ENCODE measurements around the gene UMOD.

Gene UMOD

DNA sequence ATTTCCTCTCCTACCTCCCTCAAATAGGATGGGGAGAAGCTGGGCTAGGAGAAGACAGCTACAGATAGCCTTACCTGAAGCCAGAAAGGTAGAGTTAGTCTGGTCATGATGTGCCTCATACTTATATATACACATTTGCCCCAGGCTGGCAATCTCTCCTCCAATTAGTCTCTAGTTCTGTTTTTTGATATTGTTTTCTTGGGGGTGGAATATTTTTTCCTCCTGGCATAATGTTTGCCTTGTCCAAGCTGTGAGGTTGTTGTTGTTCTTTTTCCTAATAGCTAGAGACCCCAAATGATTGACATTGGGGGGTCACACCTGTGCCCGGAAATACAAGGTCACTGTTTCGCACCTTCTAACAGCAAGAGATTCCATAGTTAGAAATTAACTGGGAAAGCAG, at the start of gene UMOD:
TSS of gene UMOD (minus strand) at position 101 of the 400 bp plus-strand sequence. CDS start 1,978 bp downstream, outside the sequence.
- no peak for DNase-seq

- DNase-seq = no peak
These were observed 49.0 kb upstream of the UMOD start for GRCh38 chr16:20401475-20402016.

DNA sequence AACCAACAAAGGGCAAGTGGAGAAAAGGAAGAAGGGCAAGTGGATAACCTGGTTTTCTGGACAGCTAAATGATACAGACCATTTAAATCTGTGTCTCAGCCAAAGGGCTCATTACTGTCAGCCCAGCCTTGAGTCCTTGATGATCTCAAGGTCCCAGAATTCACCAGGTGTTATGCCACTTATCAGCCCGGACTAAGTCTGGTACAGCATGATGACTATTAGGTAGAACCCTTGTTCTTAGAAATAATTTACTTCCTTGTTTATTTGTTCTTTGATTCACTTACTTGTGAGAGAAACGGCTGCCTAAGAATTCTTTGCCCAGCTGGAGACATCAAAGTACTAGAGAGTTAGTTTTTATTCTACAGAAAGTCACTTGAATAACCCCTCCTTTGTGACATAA, 48.6 kb upstream of the UMOD start:
- DNase-seq = no peak

DNA sequence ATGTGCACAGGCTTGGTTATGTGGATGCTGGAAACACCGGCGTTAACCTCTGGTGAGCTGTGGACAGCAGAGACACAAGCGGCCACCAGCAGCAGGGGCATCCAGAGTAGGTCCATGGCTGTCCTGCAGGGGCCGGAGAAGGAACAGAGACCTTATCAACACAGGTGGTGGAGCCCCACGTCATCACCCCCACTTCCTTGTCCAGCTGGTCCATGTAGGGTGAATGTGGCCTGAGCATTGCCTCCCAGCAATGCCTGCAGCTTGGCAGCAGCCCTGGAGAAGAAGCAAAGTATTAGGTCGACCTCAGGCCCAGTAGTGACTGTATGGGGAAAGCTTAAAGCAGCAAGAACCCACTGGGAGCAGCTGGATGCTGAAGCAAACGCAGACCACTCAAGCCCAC, 46.7 kb upstream of the UMOD start:
- DNase-seq = no peak

- no peak for DNase-seq
These were observed 46.1 kb upstream of the UMOD start for GRCh38 chr16:20398603-20399002.

GRCh38 chr16:20397468-20398074, 45.1 kb upstream of the UMOD start:
- DNase-seq = no peak

DNA sequence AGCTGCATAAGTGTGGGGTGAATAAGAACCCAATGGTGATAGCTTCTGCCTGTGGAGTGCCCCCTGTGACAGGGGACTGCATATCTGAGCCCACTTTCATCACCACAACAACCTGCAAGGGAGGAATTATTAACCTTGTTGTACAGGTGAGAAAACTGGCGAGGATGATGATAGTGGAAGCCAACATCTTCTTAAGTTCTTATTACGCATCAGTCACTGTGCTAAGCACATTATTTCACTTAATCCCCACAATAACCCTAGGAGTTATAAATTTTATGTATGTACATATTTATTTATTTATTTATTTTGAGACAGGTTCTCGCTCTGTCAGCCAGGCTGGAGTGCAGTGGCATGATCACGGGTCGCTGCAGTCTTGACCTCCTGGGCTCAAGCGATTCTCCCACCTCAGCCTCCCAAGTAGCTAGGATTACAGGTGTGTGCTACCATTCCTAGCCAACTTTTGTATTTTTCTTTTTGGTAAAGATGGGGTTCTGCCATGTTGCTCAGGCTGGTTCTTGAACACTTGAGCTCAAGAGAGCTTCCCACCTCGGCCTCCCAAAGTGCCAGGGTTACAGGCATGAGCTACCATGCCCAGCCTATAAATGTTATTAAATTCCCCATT, 44.4 kb upstream of the UMOD start:
- no peak for DNase-seq

DNA sequence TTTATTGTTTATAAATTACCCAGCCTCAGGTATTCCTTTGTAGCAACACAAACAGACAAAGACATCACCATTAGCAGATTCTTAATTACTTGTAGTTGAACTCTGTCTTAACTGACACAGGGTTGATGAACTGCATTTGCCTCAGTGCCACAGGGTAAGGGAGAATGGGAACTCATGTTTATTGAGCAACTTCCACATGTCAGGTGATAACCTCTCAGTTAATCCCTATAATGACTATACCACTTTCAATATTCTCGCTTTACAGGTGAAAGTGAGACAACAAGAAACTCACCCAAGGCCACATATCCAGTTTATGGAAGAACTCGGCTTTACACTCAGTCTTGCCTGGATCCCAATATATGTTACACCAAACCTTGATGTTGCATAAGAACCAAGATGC, 43.4 kb upstream of the UMOD start:
- no peak for DNase-seq

DNA sequence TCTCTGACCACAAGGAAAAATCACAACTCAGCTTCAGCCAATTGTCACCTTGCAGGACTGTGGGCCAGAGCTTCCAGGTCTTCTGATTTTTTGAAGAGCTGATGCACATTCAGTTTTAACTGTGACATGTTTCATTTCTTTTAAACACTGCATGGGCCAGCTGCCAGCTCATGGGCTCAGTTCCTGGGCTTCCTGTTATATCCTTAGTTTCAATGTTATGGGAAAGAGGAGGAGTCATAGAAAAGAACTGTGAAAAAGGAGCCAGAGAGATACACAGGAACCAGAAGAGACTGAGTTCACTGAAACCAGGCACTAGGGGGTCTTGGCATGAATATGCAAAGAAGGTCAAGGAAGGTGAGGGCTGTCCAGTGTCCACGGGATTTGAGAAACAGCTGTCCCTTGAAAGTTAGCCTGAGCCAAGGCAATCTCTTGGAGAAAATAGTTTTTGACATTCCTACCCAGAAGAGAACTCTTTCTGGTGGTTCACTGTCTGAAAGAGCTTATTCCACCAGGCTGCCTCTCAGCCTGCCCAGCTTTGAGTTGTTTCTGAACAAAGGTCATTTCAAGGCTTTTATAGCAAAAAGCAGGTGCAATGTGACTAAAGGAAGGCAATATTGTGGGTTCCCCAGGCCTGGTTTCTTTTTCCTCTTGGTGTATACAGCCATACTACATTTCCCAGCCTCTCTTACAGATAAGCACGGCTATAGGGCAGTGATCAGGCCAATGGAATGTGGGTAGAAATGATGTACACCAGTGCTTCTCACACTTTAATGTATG, 41.5 kb upstream of the UMOD start:
- no peak for DNase-seq

DNA sequence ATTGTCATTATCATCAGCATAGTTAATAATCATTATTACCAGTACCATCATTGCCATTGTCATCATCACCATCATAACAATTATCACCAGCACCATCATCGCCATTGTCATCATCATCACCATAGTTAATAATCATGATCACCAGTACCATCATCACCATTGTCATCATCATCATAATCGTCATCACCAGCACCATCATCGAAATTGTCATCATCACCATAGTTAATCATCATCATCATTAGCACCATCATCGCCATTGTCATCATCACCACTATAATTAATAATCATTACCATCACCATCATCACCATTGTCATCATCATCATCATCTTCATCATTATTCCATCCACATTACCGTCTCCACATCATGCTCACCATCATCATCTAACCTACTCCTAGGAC, 38.5 kb upstream of the UMOD start:
- no peak for DNase-seq

GRCh38 chr16:20388854-20389253, 36.3 kb upstream of the UMOD start:
- no peak for DNase-seq

DNA sequence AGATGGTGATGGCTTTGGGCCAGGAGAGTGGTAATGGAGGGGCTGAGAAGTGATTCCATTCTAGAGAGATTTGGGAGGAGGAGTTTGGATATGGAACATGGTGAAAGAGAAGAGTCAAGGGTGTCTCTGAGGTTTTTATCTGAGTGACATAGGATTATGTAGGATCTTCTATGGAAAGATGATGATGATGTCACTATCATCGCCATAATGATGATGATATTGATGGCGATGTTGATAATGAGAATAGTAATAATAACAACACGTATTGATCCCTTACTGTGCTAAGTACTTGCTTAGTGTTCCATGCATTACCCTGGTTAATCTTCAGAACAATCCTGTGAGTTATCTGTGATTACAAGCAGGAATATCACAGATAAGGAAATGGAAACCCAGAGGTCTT, 35.5 kb upstream of the UMOD start:
- no peak for DNase-seq

DNA sequence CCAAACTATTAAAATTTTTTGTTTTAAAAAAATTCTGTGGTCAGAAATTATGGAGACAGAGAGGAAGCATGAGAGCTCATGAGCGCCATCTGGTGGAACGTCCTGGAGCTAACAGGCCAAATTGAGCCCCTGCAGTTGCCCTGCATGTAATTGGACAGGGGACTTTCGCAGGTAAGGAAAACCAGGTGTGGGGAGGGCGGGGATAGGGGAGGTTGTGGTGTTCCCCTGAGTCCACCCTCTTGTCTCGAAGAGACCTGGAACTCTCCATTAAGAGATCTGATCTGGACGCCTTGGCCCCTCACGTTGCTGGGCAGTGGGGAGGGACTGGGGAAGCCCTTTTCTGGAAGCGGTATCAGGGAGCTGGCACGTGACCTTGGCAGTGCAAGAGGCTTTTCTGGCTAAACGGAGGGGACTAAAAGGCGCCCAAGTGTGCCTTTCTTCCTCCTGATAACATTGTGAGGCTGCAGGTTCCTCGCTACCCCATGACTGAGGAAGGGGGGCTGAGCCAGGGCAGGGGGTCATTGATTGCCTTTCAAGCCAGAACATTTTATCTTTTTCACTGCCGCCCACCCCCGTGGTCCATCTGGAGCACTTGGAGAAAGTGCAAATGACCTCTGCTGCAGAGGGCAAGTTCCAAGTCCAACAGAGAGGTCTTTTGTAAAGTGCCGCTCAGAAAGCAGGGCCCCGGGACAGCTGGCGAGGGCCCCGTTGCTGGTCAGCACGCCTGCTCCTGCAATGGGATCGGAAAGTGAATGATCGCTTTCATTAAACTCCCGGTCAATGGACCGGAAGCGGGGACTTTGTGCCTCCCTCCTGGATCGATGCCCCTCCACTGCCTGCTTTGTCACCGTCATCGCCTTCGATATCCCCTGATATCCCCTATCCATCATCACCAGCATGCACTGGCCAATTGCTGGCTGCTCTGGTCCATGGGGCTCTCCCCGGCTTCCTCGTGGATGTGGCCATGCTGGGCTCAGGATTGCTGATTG, 33.6 kb upstream of the UMOD start:
- peak in 1 of 2 experiments; percentile 61 for DNase-seq

DNA sequence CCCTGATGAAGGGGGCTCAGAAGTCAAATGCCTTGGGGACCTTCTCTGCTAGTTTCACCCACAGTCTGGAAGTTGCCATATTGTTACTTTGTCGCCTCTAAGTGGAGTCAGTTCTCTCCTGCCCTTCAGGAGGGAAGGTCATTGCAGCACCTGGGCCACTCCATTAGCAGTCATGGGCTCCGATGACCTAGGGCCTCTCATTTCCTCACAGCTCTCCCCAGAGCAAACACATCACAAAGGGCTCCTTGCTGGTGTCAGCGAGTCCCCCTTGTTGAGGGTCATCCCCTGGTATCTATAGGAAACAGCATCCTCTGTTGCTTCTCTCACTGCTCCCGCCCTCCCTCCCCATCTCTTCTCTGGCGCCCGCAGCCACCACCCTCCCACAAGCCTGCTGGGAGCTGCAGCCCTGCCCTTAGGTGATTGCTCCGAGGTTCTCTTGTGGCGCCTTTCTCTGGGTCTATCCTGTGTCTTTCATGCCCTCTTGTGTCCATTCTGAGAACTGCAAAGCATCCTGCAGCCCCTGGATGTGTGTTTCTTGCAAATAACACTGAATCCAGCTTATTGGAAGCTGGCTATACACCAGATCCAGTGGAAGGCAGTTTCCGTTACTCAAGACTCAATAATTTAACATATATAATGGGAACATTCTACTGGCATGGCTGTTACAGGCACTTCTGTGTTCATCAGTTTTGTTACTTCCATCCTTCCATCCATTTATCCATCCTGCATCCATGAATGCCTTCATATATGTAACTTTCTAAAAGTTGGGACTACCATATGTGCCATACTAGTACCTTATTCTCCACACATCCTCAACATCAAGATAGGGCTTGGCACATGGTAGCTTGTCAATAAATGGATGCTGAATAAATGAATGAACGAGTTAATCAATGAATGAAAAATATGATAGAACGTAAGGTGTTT, 30.9 kb upstream of the UMOD start:
- DNase-seq = peak; percentile 23 to 77

GRCh38 chr16:20382202-20382948, 29.9 kb upstream of the UMOD start:
- DNase-seq = no peak

- no peak for DNase-seq
These were observed 28.3 kb upstream of the UMOD start for GRCh38 chr16:20380782-20381181.

- no peak for DNase-seq
These were observed 24.7 kb upstream of the UMOD start for GRCh38 chr16:20377181-20377580.

- no peak for DNase-seq
These were observed 20.2 kb upstream of the UMOD start for GRCh38 chr16:20372701-20373100.

- no peak for DNase-seq
These were observed 17.0 kb upstream of the UMOD start for GRCh38 chr16:20369452-20370054.

- DNase-seq = no peak
These were observed 11.5 kb upstream of the UMOD start for GRCh38 chr16:20364051-20364450.

All from NCI-H526 (cell line).